A673 (cell line): ENCODE measurements around the gene CDK19.

Source experiments
- EZH2 ChIP-seq: fragments of 200-600 bp; sonication (generic); IDR thresholded peaks from 2 replicates; pipeline ENCODE4 v1.6.1; 2017; ENCODE audit warnings: borderline replicate concordance, low read depth, mild to moderate bottlenecking, mixed read lengths, antibody characterized with exemption, low read length; ENCODE audit not compliant: poor library complexity, severe bottlenecking
- TF ChIP-seq, protein P1 (sequence below): fragments of 300-800, 200-600 bp; sonication (generic); conservative IDR thresholded peaks from 2 replicates; pipeline ENCODE4 v1.5.1; 2017; ENCODE audit warnings: low read depth, mild to moderate bottlenecking, antibody characterized with exemption, low read length, moderate library complexity, mixed read lengths

DNA sequence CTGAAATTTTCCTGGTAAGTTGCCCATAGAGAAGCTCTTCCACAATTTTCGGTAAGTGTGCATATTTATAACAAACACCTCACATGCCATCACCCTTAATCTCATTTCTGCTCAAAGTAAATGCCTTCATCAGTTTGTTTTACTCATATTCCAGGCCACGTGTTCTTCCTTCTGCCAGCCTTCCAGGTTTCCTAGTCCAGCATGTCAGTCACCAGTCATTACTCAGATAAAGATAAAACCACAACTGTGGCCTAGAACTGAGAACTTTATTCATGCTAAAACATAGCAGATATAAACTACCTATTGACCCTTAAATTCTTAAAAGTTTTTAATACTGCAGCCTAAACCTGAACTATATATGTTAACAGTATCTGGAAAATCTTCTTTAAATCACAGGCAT is 189.4 kb downstream of the CDK19 start:
- TF ChIP-seq, protein P1, sequence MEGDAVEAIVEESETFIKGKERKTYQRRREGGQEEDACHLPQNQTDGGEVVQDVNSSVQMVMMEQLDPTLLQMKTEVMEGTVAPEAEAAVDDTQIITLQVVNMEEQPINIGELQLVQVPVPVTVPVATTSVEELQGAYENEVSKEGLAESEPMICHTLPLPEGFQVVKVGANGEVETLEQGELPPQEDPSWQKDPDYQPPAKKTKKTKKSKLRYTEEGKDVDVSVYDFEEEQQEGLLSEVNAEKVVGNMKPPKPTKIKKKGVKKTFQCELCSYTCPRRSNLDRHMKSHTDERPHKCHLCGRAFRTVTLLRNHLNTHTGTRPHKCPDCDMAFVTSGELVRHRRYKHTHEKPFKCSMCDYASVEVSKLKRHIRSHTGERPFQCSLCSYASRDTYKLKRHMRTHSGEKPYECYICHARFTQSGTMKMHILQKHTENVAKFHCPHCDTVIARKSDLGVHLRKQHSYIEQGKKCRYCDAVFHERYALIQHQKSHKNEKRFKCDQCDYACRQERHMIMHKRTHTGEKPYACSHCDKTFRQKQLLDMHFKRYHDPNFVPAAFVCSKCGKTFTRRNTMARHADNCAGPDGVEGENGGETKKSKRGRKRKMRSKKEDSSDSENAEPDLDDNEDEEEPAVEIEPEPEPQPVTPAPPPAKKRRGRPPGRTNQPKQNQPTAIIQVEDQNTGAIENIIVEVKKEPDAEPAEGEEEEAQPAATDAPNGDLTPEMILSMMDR, result no peak
- TF ChIP-seq EZH2, result no peak
